Loucy (cell line): ENCODE data around the gene TACR2.

Experiments used
- H2AFZ ChIP-seq: fragments of 200-600 bp; sonication (generic); 2 replicates; pipeline ENCODE4 v1.6.0; 2016; ENCODE audit warnings: antibody characterized with exemption, mild to moderate bottlenecking, low read length, moderate library complexity
- H3F3A ChIP-seq: fragments of 200-600 bp; 2 replicates; pipeline ENCODE4 v1.6.0; 2016; ENCODE audit warnings: antibody characterized with exemption, low read depth, mild to moderate bottlenecking
- H3K27me3 ChIP-seq: fragments of 200-600 bp; sonication (generic); 2 replicates; pipeline ENCODE4 v1.6.1; 2014; ENCODE audit warnings: low read length, mild to moderate bottlenecking; ENCODE audit not compliant: insufficient read depth, poor library complexity, severe bottlenecking
- H3K36me3 ChIP-seq: fragments of 200-600 bp; sonication (generic); 2 replicates; pipeline ENCODE4 v1.6.1; 2016; ENCODE audit warnings: low read length; ENCODE audit not compliant: insufficient read depth
- H3K4me1 ChIP-seq: fragments of 200-600 bp; sonication (generic); 2 replicates; pipeline ENCODE4 v1.5.1; 2014; ENCODE audit warnings: low read length, mild to moderate bottlenecking; ENCODE audit not compliant: insufficient read depth, poor library complexity, severe bottlenecking
- H3K4me2 ChIP-seq: fragments of 200-600 bp; sonication (generic); 2 replicates; pipeline ENCODE4 v1.6.0; 2014; ENCODE audit warnings: antibody characterized with exemption, low read length, low read depth, mild to moderate bottlenecking; ENCODE audit not compliant: poor library complexity, severe bottlenecking
- H3K4me3 ChIP-seq: fragments of 200-600 bp; sonication (generic); 2 replicates; pipeline ENCODE4 v1.5.1; 2014; ENCODE audit warnings: low read length, mild to moderate bottlenecking, mixed read lengths; ENCODE audit not compliant: poor library complexity, severe bottlenecking
- H3K79me2 ChIP-seq: fragments of 200-600 bp; sonication (generic); 2 replicates; pipeline ENCODE4 v1.6.1; 2014; ENCODE audit warnings: low read length; ENCODE audit not compliant: insufficient read depth
- H3K9ac ChIP-seq: fragments of 200-600 bp; sonication (generic); 2 replicates; pipeline ENCODE4 v1.6.0; 2014; ENCODE audit warnings: mild to moderate bottlenecking, low read depth, low read length, moderate library complexity; ENCODE audit not compliant: poor library complexity, severe bottlenecking
- H3K9me2 ChIP-seq: fragments of 200-600 bp; sonication (generic); replicated peaks from 2 replicates; pipeline ENCODE4 v1.6.1; 2016; ENCODE audit warnings: low read depth, low read length, mixed read lengths
- H3K9me3 ChIP-seq: fragments of 200-600 bp; sonication (generic); 2 replicates; pipeline ENCODE4 v1.6.1; 2014; ENCODE audit warnings: mild to moderate bottlenecking, antibody characterized with exemption, low read length, low read depth; ENCODE audit not compliant: insufficient read depth
- H4K20me1 ChIP-seq: fragments of 200-600 bp; sonication (generic); 2 replicates; pipeline ENCODE4 v1.6.0; 2014; ENCODE audit warnings: antibody characterized with exemption, low read length, mild to moderate bottlenecking; ENCODE audit not compliant: insufficient read depth, poor library complexity, severe bottlenecking
- CTCF ChIP-seq: fragments of 200-600 bp; sonication (generic); conservative IDR thresholded peaks from 2 replicates; pipeline ENCODE4 v1.5.1; 2014; ENCODE audit warnings: mild to moderate bottlenecking, antibody characterized with exemption, low read length
- EZH2phosphoT487 ChIP-seq: fragments of 200-600 bp; IDR thresholded peaks from 2 replicates; pipeline ENCODE4 v1.6.1; 2018; ENCODE audit warnings: antibody characterized with exemption, mild to moderate bottlenecking, moderate library complexity, borderline replicate concordance

Gene TACR2

GRCh38 chr10:69445041-69445440 lies 28.3 kb upstream of the TACR2 start:
- H3K4me2 ChIP-seq: no peak overlapping the region
- no peaks in the 10 kb centered on the region for H3K79me2 ChIP-seq
- no peaks in the 10 kb centered on the region for H3K9me3 ChIP-seq
- no peaks in the 10 kb centered on the region for H3K36me3 ChIP-seq
- H3F3A ChIP-seq: no peaks in the 10 kb centered on the region
- no peaks in the 10 kb centered on the region for H4K20me1 ChIP-seq
- no peak overlapping the region for H3K9ac ChIP-seq
- H3K27me3 ChIP-seq: no peaks in the 10 kb centered on the region
- no peak for TF ChIP-seq EZH2phosphoT487
- no peak overlapping the region for H2AFZ ChIP-seq
- H3K4me1 ChIP-seq: peaks cover 17% of the 10 kb centered on the region
- H3K4me3 ChIP-seq: no peak overlapping the region
- H3K9me2 ChIP-seq: no peaks in the 10 kb centered on the region

GRCh38 chr10:69443354-69443753 lies 26.6 kb upstream of the TACR2 start:
- Histone ChIP-seq H3K4me3 (no peak overlapping the region), H3K4me1 (peaks cover 17% of the 10 kb centered on the region), H3K9me2 (no peaks in the 10 kb centered on the region), H3K36me3 (no peaks in the 10 kb centered on the region), H3K9ac (no peak overlapping the region), H3K4me2 (no peak overlapping the region), H3K27me3 (no peaks in the 10 kb centered on the region), H3F3A (no peaks in the 10 kb centered on the region), H4K20me1 (no peaks in the 10 kb centered on the region), H3K79me2 (no peaks in the 10 kb centered on the region), H2AFZ (no peak overlapping the region), H3K9me3 (no peaks in the 10 kb centered on the region)
- no peak for TF ChIP-seq CTCF
- no peak for TF ChIP-seq EZH2phosphoT487

- H3K9ac ChIP-seq: no peak overlapping the region
- no peaks in the 10 kb centered on the region for H3K27me3 ChIP-seq
- no peak overlapping the region for H3K4me3 ChIP-seq
- H3K36me3 ChIP-seq: no peaks in the 10 kb centered on the region
- H3F3A ChIP-seq: no peaks in the 10 kb centered on the region
- no peaks in the 10 kb centered on the region for H3K9me2 ChIP-seq
- TF ChIP-seq CTCF (no peak), EZH2phosphoT487 (no peak)
- no peaks in the 10 kb centered on the region for H4K20me1 ChIP-seq
- no peaks in the 10 kb centered on the region for H3K79me2 ChIP-seq
- no peaks in the 10 kb centered on the region for H3K9me3 ChIP-seq
- H3K4me2 ChIP-seq: no peak overlapping the region
- H2AFZ ChIP-seq: no peak overlapping the region
- H3K4me1 ChIP-seq: no peaks in the 10 kb centered on the region
Observed at GRCh38 chr10:69439813-69440506, 23.2 kb upstream of the TACR2 start.

GRCh38 chr10:69439350-69439739 lies 22.6 kb upstream of the TACR2 start:
- no peaks in the 10 kb centered on the region for H3K27me3 ChIP-seq
- H4K20me1 ChIP-seq: no peaks in the 10 kb centered on the region
- H3K79me2 ChIP-seq: no peaks in the 10 kb centered on the region
- no peaks in the 10 kb centered on the region for H3K9me3 ChIP-seq
- H3K9me2 ChIP-seq: no peaks in the 10 kb centered on the region
- no peak overlapping the region for H3K4me2 ChIP-seq
- no peaks in the 10 kb centered on the region for H3K4me1 ChIP-seq
- no peak overlapping the region for H3K4me3 ChIP-seq
- H2AFZ ChIP-seq: no peak overlapping the region
- no peak for TF ChIP-seq EZH2phosphoT487
- no peak for TF ChIP-seq CTCF
- H3K36me3 ChIP-seq: no peaks in the 10 kb centered on the region
- no peak overlapping the region for H3K9ac ChIP-seq
- H3F3A ChIP-seq: no peaks in the 10 kb centered on the region
